Right ventricle myocardium superior (tissue), 1 donor: ENCODE data around the gene RHOBTB1. TPM values are rescaled to one million over a fixed set of nuclear protein-coding genes. Genes with fewer than 3 reads are reported as not detected.
A peak's percentile ranks its signal among the peaks of the same experiment; 100 is the strongest.

Source experiments
- ATAC-seq: fragments of 200-7000 bp; cut with Tn5 transposase; one replicate; pipeline ENCODE4 v1.9.1; 2020; ENCODE audit warnings: mild to moderate bottlenecking; ENCODE audit not compliant: poor library complexity
- DNase-seq: peaks from one replicate; pipeline ENCODE4 v3.0.0-alpha.2; 2020
- intact Hi-C: fragments of 100-400 bp; cut with DNase I; formaldehyde crosslinking; loops from one replicate; pipeline ENCODE4 v1.11.2; 2022
- total RNA-seq: library from RNA; stranded (reverse); fragmentation: NEBNext Ultra II Directional; extraction: Animal tissue kit (Norgen Biotek cat#: 25700); gene quantifications from one replicate; pipeline ENCODE4 v1.2.1, GENCODE V29; 2021
- donor health status: DM: no; HTN: yes; CAD: no; lungs with severe emphysema.

The RHOBTB1 gene
- total RNA-seq, 1 donor from 2014 or later, result 13.0 TPM

DNA sequence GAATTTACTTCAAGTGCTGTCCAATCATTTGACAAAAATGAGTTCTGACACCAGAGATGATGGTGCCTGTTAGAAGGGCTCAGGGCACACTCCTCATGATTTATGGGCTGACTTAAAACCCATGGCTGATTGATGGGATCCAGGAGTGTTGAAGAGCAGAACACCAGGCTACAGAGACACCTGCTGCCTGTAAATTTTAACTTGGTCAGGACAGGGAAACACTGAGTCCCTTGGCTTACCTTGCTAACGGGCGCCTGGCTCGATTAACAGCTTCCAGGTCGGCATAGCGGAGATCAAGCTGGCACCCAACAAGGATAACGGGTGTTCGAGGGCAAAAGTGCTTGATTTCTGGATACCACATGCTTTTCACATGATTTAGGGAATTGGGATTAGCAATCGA, 51.4 kb downstream of the RHOBTB1 start:
- intact Hi-C loops, result no loop called here
- ATAC-seq, result peak; percentile 45
- DNase-seq, result no peak

DNA sequence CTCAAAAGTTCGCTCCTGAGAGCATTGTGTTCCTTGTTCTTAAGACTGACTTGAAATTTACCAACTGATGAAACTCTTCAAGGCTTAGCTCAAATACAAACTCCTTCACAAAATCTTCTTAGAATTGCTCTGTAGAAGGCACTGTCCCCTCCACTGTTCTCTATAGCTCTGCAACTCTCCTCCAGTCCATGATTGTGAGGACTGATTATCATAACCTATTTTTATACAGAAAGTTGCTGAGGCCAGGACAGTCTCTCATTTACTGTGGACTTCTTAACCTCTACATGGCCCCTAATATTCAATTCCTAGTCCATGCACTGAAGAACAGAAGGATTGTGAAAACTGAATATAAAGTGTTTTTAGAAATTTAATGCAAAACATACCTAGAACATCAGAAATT, 53.2 kb downstream of the RHOBTB1 start:
- no peak for DNase-seq
- peak; percentile 59 for ATAC-seq
- intact Hi-C loops, result no loop called here

DNA sequence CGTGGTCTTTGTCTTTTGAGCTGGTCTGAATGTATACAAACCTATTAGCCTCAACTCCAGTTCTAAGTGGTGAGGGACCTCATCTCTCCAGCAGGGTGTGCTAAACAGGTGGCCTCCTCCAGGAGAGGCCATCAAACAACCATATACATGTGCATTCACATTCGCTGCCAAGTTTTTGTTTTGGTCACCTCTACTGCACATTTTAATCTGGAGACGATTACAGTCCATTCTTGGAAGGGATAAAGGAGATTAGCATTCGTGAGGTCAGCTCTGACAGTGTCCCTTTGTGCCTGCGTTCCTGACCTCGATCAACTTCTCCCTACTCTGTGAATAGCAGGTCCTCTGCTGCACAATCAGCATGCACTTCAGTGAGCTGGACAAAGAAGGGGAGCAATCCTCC, 60.8 kb downstream of the RHOBTB1 start:
- intact Hi-C loops, result loop anchor here (5.0 kb wide), 1 partner anchor 79 kb away; no protein-coding TSS in a partner anchor
- no peak for DNase-seq
- ATAC-seq, result peak; percentile 89

DNA sequence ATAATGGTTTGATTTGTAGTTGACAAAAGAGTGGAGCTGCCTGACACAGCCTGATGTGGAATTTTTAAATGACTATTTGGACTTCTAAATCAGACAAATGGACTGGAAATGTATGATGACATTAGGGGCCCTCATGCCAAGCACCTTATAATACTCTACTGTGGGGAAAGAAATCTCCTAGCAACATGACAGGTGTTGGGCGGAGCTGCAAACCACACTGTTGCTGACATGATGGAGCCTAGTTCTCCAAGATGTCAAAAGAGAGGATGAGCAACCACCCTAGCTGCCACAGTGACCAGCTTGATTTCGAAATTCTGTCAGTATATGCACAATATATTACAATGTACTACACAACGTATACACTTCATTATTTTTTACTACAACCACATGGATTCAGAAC, 65.8 kb downstream of the RHOBTB1 start:
- DNase-seq (no peak), ATAC-seq (no peak)
- intact Hi-C loops, result no loop called here

DNA sequence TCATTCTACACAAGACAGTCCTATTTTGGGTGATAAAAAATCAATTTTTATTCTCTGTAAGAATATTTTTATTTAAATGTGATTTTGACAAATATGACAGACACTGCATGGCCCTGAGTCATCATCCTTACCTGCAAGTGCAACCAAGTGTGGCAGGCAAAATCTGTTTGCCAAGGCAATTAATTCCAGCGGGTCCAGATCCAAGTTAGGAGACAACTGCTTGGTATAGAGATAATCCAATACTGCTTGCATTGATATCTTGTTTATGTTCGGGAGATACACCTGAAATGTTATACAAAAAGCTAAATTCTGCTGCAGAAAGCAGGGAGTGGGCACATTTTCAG, 66.2 kb downstream of the RHOBTB1 start:
- intact Hi-C loops, result no loop called here
- ATAC-seq, result no peak
- DNase-seq, result no peak

DNA sequence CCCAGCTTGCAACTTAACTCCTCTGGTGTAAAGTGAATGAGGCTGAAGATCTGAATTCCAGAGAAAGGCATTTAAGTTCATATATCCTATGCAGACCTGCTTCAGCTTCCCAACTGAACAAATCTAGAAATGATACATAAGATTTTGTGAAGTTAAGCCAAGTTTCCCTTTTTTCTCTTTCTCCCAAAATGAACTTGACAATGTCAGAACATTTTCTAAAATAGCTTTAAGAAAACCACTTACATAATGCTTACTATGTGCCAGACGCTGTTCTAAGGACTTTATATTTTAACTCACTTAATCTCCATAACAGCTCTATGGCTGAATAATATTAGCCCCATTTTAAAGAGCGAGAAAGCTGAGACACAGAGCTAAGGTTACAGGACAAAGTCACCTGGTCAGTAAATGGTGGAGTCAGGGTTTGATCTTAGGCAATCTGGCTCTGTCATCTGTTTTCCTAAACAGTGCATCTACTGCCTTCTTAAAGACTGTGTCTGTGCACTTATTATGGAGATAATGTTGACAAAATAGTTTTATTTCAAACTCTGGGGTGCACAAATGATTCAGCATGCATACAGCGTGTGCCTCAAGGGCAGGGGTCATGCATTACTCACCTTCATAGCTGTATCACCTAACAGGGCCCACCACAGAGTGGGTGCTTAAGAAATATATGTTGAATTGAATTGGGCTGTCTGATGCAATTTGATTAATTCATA, 66.8 kb downstream of the RHOBTB1 start:
- DNase-seq (no peak), ATAC-seq (no peak)
- intact Hi-C loops, result no loop called here

DNA sequence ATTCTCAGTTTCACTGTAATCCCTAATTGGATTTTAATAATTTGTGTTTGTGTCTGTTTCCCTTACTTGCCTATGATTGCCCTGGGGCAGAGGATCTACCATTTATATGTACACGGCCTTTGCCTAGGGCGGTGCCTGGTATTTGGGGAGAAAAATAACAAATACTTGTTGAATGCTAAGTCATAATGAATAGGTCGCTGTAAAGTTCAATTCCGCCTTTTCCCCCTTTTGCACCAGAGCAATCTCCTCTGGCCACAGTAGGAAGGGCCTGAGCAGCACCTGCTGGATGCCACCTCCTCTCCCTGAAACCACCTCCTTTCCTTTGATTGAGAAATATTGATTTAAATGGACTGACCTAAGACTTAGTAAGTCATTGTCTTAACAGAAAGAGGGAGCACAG, 70.2 kb downstream of the RHOBTB1 start:
- DNase-seq (no peak), ATAC-seq (no peak)
- intact Hi-C loops, result no loop called here

DNA sequence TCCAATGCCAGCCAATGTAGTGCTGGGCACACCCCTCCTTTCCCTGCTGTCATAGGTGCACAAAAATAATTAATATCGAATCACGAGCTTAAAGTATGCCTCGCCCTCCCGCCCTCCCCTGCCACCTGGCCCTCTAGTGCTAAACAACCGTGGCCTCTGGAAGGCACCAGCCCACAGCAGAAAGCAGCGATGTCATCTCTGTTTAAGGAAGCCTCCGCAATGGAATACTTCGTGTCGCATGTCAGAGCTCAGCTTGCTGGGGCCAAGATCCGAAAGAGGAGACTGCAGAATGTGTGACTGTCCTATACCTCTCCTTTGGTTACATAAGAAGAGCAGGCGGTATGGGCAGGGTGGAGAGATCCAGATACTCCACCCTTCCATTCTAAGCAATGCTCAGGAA, 71.5 kb downstream of the RHOBTB1 start:
- no peak for ATAC-seq
- intact Hi-C loops, result no loop called here

DNA sequence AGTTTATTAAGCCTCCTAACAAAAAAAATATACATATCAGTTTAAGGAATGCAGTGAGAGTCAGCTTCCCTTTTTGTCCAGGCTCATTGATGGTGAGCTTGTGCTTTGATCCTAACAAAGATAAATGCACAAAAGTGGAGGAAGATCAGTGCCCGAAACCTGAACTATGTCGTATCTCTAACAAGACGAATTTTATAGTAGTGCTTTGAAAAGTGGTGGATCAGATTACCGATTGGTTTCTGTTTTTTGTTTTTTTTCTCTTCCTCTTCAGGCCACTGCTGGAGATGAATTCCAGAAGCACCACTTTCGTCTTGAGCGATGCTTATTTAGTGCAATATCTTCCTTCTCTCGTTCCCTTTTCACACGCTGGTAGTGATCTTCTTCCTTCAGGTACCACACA, 72.8 kb downstream of the RHOBTB1 start:
- ATAC-seq, result no peak
- intact Hi-C loops, result no loop called here
- DNase-seq, result no peak

More for the DNA sequence above, 71.5 kb downstream of the RHOBTB1 start:
- no peak for DNase-seq

DNA sequence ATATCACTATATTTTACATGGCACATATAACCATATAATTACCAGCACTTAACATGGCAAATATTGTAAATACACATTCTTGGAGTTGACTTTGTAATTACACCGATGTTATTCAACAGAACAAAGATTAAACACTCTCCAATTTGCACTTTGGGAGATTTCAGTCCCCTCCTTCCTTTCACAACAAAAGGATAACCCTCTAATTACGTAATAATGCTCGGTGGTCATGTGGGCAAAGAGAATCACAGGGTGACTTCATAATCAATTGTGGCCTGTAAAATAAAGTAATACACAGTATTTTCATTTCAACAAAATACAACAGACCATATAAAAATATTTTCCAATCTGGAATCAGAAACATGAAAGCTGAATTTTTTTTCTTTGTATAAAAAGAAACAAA, 73.2 kb downstream of the RHOBTB1 start:
- DNase-seq, result no peak
- intact Hi-C loops, result no loop called here

DNA sequence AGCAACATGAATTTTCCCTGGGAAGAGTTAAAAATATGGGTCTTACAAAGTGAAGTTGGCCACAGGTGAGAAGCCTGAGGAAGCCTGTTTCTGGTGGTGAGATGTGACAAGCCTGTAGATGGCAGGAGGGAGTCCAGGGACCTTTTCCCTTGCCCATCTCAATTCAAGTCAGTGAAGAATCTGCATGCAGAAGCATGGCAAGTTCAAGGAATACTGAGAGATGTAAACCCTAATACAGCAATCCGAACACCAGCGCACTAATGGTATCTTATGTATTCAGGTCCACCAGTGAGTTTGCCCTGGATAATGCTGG, 73.6 kb downstream of the RHOBTB1 start:
- DNase-seq, result no peak
- no peak for ATAC-seq
- intact Hi-C loops, result no loop called here

More for the DNA sequence above, 73.2 kb downstream of the RHOBTB1 start:
- no peak for ATAC-seq

DNA sequence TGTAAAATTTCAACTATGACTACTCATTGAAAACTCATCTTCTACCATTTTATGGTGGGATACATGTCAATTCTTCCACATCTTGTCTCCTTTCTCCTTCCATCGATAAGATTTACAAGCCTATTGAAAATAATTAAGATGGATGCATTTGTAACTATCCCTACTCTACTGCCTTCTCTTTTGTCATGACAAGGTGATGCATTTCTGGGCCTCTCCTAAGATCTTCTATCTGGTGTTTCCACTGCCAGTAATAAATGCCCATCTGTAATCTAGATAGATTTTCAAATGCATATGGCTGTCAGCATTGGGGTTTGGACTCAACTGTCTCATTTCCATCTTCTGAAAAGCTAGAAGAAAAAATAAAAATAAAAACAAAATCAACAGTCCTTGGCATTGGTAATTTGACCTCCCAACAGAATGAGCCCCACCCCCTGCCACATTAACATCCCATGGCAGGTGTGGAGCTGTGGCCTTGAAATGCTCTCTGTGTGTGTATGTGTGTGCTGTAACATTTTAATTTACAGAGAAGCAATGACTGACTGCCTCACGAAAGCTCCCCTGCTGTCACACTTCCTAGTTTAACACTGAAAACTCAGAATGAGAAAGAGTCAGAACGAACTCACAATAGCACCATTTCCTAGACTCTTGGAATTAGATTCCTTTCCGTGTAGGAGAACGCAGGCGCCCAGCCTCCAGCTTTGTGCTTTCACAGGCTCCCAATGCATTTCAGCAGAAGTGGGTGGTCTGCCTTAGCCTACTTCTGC, 74.2 kb downstream of the RHOBTB1 start:
- no peak for DNase-seq
- no peak for ATAC-seq
- intact Hi-C loops, result no loop called here

DNA sequence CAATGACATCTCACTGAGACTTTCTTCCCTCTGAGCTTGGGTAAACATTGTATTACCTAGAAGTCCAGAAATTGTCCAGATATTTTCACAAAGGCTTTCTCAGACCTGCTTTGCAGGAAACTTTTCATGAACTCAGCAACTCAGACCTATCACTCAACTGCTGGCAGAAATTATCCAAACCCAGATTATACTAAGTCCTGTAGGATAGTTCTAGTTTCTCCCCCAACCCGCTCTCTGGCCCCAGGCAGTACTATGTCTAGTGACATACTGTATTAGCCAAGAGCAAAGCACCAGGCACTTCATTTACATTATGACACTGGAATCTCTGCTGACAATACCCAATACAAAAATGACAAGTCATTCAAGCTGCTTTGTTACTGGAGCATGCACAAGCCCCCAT, 75.0 kb downstream of the RHOBTB1 start:
- intact Hi-C loops, result no loop called here
- no peak for ATAC-seq
- DNase-seq, result no peak

DNA sequence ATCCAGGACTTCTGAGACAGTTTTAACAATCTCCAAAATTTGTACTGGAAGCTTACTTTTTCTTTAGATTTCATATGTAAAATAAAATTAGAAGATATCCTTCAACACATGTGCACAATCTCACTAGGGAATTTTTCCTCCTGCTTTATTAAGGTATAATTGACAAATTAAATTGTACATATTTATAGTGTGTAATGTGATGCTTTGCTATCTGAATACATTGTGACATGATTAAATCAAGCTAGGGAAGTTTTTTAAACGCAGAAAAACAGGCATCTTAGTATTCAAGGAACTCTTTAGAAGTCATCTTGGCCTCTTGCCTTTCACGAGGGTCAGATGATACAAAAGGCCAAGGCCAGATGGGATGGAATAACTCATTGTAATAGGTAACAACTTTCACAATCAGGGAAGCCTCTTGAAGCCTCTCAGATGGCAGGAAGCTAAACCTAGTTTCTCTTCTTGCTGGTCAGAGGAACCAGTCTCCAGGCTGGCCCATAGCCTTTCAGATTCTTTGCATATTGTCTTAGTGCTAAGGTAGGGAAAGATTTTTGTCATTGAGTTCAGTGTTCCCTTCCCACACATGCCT, 78.7 kb downstream of the RHOBTB1 start:
- ATAC-seq, result no peak
- intact Hi-C loops, result no loop called here
- no peak for DNase-seq

DNA sequence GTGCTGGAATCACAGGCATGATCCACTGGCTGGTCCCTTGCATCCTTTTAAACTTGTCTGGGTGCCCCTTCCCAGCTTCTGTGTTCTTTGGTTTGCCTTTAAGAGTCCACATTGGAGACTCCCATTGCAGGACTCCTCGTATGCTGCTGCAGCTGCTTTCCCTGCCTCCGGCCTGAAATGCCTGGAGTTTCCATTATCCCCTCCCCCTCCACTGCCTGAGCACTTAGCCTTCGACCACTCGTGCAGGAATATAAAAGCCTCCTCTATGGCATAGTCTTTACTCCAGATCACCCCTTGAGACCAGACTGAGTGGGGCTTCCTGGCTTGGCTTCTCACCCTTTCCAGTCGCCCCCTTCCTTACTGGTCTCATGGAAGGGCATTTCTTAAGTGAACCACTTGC, 80.2 kb downstream of the RHOBTB1 start:
- DNase-seq, result no peak

DNA sequence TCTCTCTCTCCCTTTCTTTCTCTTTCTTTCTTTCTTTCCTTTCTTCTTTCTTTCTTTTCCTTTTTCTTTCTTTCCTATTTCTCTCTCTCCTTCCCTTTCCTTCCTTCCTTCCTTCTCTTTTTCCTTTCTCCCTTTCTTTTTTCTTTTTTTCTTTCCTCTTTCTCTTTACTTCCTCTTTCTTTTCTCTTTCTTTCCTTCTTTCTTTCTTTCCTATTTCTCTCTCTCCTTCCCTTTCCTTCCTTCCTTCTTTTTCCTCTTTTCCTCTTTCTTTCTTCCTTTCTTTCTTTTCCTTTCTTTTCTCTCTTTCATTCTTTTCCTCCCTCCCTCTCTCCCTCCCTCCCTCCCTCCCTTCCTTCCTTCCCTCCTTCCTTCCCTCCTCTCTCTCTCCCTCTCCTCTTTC, 81.5 kb downstream of the RHOBTB1 start:
- no peak for ATAC-seq
- no peak for DNase-seq
- intact Hi-C loops, result no loop called here

More for the DNA sequence above, 80.2 kb downstream of the RHOBTB1 start:
- no peak for ATAC-seq
- intact Hi-C loops, result no loop called here

DNA sequence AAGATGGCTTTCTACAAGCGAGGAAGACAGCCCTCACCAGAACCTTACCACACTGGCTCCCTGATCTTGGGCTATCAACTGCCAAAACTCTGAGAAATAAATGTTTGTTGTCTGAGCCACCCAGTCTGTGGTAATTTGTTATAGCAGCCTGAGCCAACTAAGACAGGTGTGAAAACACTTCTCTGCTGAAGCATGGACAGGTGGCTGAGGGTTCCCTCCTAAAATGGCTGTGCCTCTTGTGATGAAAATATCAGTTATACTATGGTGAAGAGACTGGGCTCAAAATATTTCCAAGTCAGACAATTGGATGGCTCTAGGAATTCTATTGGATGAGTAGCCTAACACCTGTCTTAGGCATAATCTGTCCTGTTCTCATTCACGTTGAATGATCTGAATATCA, 87.6 kb downstream of the RHOBTB1 start:
- intact Hi-C loops, result no loop called here
- DNase-seq, result no peak
- no peak for ATAC-seq

DNA sequence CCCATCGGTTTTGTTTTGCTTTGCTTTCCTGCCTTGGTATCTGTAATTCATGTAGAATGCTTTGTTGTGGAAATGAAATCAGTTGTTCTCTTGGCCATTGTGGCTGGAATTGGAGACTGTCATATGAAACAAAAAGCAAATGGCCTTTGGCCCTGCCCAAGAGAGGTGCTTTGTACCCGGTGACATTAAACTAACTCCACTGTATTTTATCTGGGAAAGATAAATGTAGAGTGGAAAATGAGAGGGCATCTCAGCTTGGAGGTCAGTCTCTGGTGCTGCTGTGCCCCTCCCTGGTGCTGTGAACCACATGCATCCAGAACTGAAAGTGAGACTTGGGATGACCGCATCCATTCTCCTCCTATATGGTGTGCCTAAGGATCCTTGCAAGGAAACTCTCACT, 90.3 kb downstream of the RHOBTB1 start:
- no peak for DNase-seq
- ATAC-seq, result peak; percentile 40
- intact Hi-C loops, result no loop called here

DNA sequence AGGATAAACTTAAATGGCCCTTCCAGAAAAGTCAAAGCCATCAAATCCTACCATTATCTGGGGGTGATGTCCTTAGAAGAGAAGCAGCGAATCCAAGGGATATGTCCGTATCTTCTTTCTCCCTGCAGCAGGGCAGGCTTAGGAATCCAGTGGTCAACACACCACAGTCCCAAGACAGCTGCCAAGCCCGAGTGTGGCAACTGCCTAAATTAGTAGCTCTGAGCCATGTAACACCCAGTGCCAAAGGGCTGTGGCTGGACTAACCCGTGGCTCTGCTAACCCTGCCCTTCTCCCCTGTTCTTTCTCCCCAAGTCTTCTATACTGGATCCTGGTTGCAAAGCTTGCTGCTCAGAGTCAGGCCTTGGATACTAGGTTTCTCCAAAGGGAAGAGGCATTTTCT, 90.9 kb downstream of the RHOBTB1 start:
- peak; percentile 42 for ATAC-seq
- intact Hi-C loops, result no loop called here
- peak; percentile 47 for DNase-seq

DNA sequence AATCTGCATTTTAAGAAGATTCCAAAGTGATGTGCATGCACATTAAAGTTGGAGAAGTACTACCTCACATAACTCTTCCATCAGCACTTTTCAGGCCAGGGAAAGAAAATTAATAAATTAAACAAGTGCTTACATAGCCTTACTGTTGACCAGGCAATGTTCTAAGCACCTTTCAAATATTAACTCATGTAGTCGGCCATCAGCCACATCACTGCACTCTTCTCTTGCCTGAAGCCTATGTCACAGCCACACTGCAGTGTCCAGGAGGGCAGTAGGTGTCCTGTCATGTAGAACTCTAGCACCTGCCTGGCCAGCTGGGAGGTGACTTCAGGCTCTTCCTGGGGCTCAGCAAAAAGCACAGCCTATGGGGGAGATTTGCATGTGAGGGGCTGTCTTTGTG, 94.2 kb downstream of the RHOBTB1 start:
- DNase-seq, result no peak
- intact Hi-C loops, result no loop called here
- no peak for ATAC-seq
